Measurements from ENCODE around the gene GPC6.

The GPC6 gene

DNA sequence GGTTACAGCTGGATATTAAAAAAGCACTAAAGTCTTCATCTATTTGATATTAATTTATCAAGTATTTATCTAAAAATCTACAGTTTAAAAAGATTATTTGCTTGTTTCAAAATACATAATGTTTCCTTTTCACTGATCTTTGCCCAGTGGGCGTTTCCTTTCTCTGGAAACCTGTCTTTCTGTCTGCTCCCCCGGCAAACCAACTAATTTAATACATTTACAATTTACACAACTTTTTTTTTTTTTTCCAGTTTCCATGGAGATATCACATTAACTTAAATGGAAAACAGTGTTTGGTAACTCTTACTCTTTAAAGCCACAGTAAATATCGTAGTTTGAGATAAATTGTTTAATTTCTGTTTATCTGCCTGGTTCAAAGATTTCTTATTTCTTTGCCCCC is 5.3 kb downstream of the GPC6 start:
- DNase-seq (ENCODE audit: low spot score) = no peak

DNA sequence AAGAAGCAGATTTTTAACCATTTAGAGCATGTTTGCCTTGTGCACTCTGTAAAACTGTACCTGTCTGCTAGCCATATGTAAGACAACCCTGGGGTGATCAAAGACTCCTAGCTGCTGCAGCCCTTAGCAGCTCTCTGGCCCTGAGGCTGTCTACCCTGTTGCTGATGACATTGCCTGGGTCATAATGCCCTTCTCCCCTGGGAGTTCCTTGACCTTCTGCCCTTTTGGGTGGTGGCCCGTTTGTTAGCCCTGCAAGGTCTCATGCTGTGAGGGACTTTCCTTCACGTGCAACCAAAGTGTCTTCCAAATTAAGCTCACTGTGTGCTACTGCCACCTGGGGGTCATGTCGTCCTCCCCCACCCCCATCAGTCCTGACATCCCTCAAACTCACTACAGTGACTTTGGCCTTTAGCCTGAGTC is 7.4 kb downstream of the GPC6 start:
- DNase-seq (ENCODE audit: low spot score) = no peak

DNA sequence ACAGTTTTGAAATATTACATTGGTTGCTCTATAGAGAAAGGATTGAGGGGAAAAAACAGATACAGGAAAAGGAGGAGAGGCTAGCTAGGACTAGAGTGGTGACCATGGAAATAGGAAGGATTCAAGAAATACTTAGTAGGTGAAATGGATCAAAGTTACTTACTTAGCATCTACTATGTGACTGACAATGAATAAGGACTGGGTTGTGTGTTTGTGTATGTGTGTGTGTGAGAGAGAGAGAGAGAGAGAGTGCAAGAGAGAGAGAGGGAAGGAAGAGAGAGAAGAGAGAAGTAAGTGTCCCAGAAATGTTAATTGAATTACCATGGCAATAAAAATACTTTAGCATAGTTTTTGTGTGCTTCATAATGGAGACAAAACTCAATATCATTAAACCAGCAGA is 7.9 kb downstream of the GPC6 start:
- no peak for DNase-seq (ENCODE audit: low spot score)

DNA sequence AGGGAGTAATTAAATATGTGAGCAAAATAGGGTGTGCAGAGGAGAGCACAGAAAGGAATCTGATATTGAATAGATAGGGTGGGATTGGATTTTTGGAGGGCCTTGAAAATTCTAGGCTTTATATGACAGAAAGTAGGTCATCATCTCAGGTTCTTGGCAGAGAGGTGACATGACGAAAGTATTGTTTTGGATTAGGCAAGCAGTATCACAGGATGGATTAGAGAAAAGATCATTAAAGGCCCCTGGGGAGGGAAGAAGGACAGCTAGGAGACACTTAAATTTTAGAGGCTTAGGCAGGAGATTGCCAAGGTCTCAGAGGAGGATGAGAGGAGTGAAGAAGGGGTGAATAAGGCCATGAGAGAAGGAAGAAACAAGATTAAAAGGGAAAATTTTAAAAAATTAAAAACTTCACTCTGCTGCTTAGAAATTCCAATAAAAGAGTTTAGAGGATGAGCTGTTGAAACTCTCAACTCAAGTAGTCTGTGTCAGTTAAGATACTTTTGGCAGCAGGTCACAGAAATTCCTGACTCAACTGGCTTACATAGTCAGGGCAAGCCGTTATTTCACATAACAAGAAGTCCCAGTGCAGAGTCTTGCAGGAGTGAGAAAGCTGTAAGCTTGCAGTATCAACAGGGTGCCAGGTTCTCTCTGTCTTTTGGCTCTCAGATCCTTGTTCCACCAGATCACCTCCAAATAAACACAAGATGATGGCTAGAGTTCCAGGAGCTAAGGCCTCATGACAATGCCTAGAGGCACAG is 8.8 kb downstream of the GPC6 start:
- no peak for DNase-seq (ENCODE audit: low spot score)

- DNase-seq (ENCODE audit: low spot score) = no peak
These were observed 12.1 kb downstream of the GPC6 start for GRCh38 chr13:93238711-93239110.

DNA sequence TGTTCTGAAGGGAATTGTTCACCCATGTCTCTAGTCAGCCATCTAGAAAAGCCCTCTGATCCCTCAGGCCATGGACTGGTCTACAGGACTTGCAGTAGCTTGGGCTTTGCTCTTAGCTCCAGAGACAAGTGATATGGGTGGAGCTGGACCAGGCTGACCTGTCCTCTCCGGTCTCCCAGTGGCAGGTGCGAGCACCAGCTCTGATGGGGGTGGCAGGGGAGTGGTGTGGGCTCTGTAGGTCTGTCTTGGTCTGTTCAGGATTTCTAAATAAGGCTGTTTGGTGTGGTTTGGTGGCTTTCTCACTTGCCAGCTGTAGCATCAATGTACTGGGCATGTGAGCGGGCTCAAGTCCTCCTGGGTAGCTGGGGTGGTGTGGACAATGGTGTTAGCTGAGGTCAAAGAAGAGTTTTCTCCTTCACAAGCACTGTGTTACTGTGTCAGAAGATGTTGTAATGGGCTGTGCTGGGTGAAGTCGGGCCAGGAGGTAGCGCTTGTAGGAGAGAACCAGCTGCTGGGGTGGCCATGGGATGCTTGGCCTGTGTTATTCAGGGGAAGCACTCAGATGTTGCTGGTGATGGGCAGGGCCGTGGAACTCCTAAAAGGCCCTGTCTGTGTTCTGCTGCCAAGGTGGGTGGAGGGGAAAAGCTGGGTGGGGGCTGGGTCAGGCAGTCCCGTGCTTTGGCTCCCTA is 16.9 kb downstream of the GPC6 start:
- no peak for DNase-seq (ENCODE audit: low spot score)

GRCh38 chr13:93244141-93244917 is 17.7 kb downstream of the GPC6 start:
- no peak for DNase-seq (ENCODE audit: low spot score)

GRCh38 chr13:93244918-93245280 is 18.3 kb downstream of the GPC6 start:
- no peak for DNase-seq (ENCODE audit: low spot score)

DNA sequence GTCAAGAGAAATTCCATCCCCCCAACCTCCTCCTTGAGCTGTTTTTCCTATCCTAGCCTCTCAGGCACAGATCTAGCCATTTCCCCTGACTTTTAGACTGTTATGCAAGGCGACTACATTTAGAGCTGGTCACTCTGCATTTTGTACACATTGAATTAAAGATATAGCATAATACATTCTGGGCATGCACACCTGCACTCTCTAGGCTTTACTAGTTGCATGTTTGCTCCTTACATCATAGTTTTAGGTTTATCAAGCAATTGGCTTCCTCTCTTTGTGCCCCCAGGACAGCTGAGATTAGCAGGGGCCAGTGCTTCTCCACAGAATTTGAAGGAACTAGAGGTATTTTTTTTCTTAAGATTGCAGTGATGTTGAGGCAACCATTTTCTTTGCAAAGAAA is 19.5 kb downstream of the GPC6 start:
- DNase-seq (ENCODE audit: low spot score) = no peak

- no peak for DNase-seq (ENCODE audit: low spot score)
These were observed 22.0 kb downstream of the GPC6 start for GRCh38 chr13:93248627-93249047.

DNA sequence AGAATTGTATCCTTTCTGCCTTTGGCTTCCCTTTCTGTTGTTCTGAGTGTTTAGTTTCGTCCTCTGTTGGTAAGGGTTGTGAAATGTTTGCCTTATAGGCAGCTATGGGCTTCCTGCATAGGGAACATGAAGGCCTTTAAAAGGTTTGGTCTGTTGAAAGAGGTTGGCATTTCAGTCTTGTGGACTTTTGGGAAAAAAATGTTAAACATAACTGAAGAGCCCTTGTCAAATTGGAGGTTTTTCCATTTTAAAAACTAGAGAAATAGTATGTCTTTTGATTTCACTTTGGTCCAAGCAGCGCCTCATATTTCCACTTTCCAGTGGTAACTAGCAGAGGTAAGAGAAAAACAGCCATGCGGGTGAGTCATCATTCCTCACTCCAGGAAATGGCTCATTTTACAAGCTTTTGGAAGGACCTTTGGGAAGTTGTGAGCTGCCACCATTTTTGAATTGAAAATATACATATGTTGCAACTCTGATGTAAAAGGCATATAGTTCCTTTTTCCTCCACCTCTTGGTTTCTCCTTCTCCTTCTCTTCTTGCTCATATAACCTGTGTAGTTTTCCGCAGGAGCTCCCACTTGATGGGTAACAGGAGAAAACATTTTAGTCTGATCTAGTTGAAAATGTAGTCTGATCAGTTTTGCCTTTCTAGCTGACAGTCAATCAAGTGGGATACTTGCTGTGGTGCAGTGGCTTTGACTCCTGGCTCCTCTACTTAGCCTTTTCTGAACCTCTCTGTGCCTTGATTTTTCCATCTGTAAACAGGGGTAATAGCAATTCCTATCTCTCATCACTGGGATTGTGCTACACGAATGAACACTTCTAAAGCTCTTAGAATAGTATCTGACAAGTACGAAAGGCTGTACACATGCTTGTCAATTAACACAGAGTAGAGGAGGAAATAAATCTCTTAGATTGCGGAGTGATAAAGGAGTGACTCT is 23.0 kb downstream of the GPC6 start:
- DNase-seq (ENCODE audit: low spot score) = no peak

GRCh38 chr13:93254775-93255174 is 28.2 kb downstream of the GPC6 start:
- no peak for DNase-seq (ENCODE audit: low spot score)

- no peak for DNase-seq (ENCODE audit: low spot score)
These were observed 30.4 kb downstream of the GPC6 start for GRCh38 chr13:93256998-93257397.

- no peak for DNase-seq (ENCODE audit: low spot score)
These were observed 33.0 kb downstream of the GPC6 start for GRCh38 chr13:93259527-93260080.

- DNase-seq (ENCODE audit: low spot score) = no peak
These were observed 34.0 kb downstream of the GPC6 start for GRCh38 chr13:93260591-93260990.

GRCh38 chr13:93262729-93263345 is 36.2 kb downstream of the GPC6 start:
- DNase-seq (ENCODE audit: low spot score) = no peak

DNA sequence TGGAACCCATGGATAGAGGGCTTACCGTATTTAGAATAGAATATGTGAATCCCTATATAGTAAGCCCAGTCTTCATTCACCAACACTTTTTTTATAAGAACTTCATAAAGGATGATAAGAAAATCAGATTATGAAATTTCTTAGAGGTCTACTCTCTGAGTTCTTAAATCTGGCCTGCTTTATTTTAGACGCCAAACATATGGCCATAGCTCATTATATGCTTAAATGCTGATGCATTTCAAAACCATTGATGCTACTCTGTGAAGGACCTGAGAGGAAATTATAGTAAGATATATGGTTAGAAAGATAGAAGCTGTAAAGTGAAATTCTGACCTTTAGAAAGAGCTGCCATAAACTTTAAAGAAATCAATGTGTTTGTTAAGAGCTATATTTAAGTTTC is 38.3 kb downstream of the GPC6 start:
- DNase-seq (ENCODE audit: low spot score) = no peak

DNA sequence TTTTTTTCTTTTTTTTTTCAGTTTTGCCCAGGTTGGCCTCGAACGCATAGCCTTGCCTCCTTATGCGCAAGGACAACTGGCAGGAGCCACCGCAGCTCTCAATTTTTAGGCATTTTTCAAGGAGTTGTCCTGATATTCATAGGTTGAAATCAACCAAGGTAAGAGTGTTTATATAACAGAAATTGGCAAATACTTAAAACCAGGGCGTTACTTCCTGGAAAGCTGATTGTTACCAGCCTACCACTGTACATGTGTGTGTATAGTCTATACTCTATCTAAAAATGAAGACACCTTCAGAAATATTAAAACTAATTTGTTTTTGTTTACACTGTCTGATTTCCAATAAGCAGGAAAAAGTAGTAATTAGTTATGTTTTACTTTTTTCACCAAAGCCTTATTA is 39.2 kb downstream of the GPC6 start:
- no peak for DNase-seq (ENCODE audit: low spot score)

DNA sequence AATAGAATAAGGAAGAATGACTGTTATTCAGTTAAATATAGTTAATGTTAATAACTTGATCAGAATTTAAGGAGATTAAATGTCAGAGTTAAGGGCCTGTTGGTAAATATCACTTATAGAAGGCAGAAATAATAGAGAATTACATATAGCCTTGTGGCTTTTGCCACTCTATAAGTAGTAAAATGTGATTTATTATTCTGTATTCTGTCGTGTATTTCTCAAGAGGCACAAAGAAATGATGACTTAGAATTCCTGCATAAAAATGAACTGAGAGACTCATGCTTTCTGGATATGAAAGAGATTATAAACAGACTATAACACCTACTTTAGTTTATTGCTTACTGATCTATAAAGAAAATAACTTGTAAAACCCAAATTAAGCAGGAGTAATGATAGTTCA is 40.1 kb downstream of the GPC6 start:
- DNase-seq (ENCODE audit: low spot score) = no peak

DNA sequence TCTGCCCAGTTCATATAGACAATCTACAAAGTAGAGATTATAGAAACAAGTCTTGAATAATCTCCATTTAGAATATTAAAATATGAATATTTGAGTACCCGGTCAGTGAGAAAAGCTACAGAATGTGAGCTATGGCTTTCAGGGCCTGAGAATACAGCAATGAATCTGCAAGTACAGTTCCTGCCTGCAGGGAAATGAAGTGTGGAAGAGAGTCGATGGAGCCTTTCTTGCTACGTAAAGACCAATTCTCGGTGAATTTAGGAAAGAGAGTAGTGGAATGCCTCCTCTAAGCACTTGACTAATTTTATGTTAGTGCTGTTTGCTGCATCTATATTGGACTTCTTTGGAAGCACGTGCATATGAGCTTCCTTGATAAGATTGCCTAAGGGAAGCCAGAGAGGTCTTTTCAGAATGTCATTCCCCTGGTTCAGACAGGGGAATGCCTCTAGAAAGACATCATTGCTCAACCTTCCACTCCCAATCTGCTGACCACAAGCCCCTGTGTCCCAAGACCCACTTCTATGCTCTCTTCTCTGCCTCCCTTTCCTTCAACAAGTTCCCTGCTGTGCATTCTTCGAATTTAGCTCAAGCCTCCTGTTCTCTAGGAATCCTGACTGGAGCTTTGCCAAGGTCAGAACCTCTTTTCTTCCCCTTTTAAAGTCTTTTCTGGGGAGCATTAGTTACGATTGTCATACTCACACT is 41.9 kb downstream of the GPC6 start:
- DNase-seq (ENCODE audit: low spot score) = no peak

Data from CD4-positive, alpha-beta T cell treated with Interleukin-15 for 4 hours (primary cell).